Measurements from ENCODE around the gene CD36. TPM values are rescaled to one million over a fixed set of nuclear protein-coding genes. Genes with fewer than 3 reads are reported as not detected.

CD36 gene
- total and polyA plus RNA-seq, 4 donors = 4.4 to 138 (median 63.4) TPM

DNA sequence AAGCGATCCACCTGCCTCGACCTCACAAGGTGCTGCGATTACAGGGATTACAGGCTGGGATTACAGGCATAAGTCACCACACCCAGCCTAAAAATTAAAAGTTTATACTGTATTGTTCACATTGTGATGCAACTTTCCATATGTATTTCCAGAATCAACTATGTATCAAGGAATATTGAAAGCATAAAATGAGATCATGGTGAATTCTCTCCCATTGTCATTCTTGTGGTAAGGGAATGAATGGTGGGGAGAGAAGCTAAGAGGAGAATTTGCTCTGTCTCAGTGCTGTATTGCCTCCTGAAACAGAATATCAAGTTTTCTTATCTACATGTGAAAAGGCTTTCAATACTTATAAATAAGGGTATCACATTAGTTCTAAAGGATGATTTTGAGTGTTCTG, 81.7 kb downstream of the CD36 start:
- DNase-seq (no peak), ATAC-seq (ENCODE audit: low FRiP score) (no peak)
- no peaks in the 10 kb centered on the region for H3K36me3 ChIP-seq (ENCODE audit: control insufficient read depth in 1 of 2, insufficient read depth in 2 of 2, low read length in 1 of 2)
- no peaks in the 10 kb centered on the region for H3K27me3 ChIP-seq (ENCODE audit: control insufficient read depth in 1 of 2, insufficient read depth in 2 of 2, low read length in 1 of 2)
- no peak overlapping the region for H3K27ac ChIP-seq (ENCODE audit: low read depth in 1 of 2, low read length in 2 of 2)
- WGBS, 2 donors = 92 to 98% methylated on average over 3 of the region's 3 CpGs
- intact Hi-C loops (cut with DNase I) = loop anchor here in 1 of 2 donors (10.0 kb wide), 1 partner anchor 195 kb away; the partner anchor contains the start of gene SEMA3C
- no peaks in the 10 kb centered on the region for H3K9me3 ChIP-seq (ENCODE audit: control insufficient read depth, low read length)
- H3K4me3 ChIP-seq (ENCODE audit: low read length in 2 of 2) = no peak overlapping the region
- H3K4me1 ChIP-seq (ENCODE audit: control insufficient read depth in 1 of 2, insufficient read depth in 2 of 2, low read length in 2 of 2) = peaks cover 0 to 8% of the 10 kb centered on the region in 2 donors

GRCh38 chr7:80721883-80722615, 83.6 kb downstream of the CD36 start:
- DNase-seq (no peak), ATAC-seq (ENCODE audit: low FRiP score) (peak; percentile 82)
- Histone ChIP-seq H3K36me3 (ENCODE audit: control insufficient read depth in 1 of 2, insufficient read depth in 2 of 2, low read length in 1 of 2) (no peaks in the 10 kb centered on the region), H3K27me3 (ENCODE audit: control insufficient read depth in 1 of 2, insufficient read depth in 2 of 2, low read length in 1 of 2) (no peaks in the 10 kb centered on the region), H3K27ac (ENCODE audit: low read depth in 1 of 2, low read length in 2 of 2) (peak overlapping the region in 1 of 2 donors; percentile 33), H3K9me3 (ENCODE audit: control insufficient read depth, low read length) (no peaks in the 10 kb centered on the region), H3K4me1 (ENCODE audit: control insufficient read depth in 1 of 2, insufficient read depth in 2 of 2, low read length in 2 of 2) (peaks cover 0 to 8% of the 10 kb centered on the region in 2 donors), H3K4me3 (ENCODE audit: low read length in 2 of 2) (no peak overlapping the region)
- intact Hi-C loops (cut with DNase I) = loop anchor here in 1 of 2 donors (10.0 kb wide), 1 partner anchor 193 kb away; the partner anchor contains the start of gene SEMA3C
- 54 to 55% methylated on average over 3 of the region's 3 CpGs for WGBS, 2 donors

DNA sequence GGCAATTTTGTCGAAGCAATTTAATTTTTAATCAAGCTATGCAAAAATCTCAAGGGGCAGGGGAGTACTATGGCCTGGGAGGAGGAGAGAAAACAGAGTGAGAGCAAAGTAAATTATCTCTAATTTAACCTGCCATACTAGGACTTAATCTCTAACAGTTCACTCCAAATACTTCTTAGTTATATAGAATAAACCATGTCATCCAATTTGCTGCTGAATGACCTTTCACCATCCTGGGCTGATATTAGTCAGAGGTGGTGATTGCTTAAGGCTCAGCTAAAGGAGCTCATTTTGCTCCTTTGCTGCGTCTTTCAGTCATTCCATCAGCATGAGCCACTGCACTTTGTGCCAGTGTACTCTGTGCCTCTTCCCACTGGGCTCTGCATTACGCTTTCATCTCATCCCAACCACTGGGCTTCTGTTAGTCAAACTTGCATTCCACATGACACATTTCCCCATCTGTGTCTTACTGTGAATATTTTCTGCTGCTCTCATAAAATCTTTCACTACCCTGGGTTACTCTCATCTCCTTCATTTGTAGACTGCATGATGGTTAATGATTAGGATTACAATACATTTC, 84.3 kb downstream of the CD36 start:
- Histone ChIP-seq H3K4me3 (ENCODE audit: low read length in 2 of 2) (no peak overlapping the region), H3K27ac (ENCODE audit: low read depth in 1 of 2, low read length in 2 of 2) (peak overlapping the region in 1 of 2 donors; percentile 33), H3K36me3 (ENCODE audit: control insufficient read depth in 1 of 2, insufficient read depth in 2 of 2, low read length in 1 of 2) (no peaks in the 10 kb centered on the region), H3K27me3 (ENCODE audit: control insufficient read depth in 1 of 2, insufficient read depth in 2 of 2, low read length in 1 of 2) (no peaks in the 10 kb centered on the region), H3K9me3 (ENCODE audit: control insufficient read depth, low read length) (no peaks in the 10 kb centered on the region), H3K4me1 (ENCODE audit: control insufficient read depth in 1 of 2, insufficient read depth in 2 of 2, low read length in 2 of 2) (peaks cover 0 to 8% of the 10 kb centered on the region in 2 donors)
- DNase-seq (peak; percentile 78 to 84), ATAC-seq (ENCODE audit: low FRiP score) (peak; percentile 82)
- WGBS, 2 donors = 33 to 36% methylated on average over 3 of the region's 3 CpGs
- intact Hi-C loops (cut with DNase I) = loop anchor here in 1 of 2 donors (10.0 kb wide), 1 partner anchor 192 kb away; the partner anchor contains the start of gene SEMA3C

- Histone ChIP-seq H3K4me1 (ENCODE audit: control insufficient read depth in 1 of 2, insufficient read depth in 2 of 2, low read length in 2 of 2) (peaks cover 0 to 8% of the 10 kb centered on the region in 2 donors), H3K27ac (ENCODE audit: low read depth in 1 of 2, low read length in 2 of 2) (no peak overlapping the region), H3K4me3 (ENCODE audit: low read length in 2 of 2) (no peak overlapping the region), H3K27me3 (ENCODE audit: control insufficient read depth in 1 of 2, insufficient read depth in 2 of 2, low read length in 1 of 2) (no peaks in the 10 kb centered on the region), H3K36me3 (ENCODE audit: control insufficient read depth in 1 of 2, insufficient read depth in 2 of 2, low read length in 1 of 2) (no peaks in the 10 kb centered on the region), H3K9me3 (ENCODE audit: control insufficient read depth, low read length) (no peaks in the 10 kb centered on the region)
- ATAC-seq (ENCODE audit: low FRiP score) (no peak), DNase-seq (no peak)
- intact Hi-C loops (cut with DNase I) = loop anchor here in 1 of 2 donors (10.0 kb wide), 1 partner anchor 190 kb away; the partner anchor contains the start of gene SEMA3C
- WGBS, 2 donors = 74 to 79% methylated on average over 4 of the region's 4 CpGs
Measured at GRCh38 chr7:80724249-80724871, 85.9 kb downstream of the CD36 start.

DNA sequence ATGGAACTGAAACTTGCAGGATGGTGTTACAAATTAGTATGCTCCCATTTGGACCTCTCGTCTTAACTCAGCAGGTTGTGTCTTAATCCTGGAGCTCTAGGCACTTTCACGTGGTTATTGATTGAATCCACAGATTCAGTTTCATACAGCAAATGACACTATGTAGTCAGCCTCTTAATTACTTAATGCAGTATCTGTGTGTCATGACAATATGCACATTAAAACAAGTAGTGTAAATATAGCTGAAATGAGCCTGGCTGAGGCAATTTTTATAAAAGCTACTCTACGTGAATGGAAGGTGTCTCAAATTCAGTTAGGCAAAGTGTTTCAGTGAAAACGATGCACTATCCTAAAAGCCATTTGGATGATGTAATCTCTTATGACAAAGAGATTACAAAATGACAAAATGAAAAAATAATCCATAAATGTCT, 86.8 kb downstream of the CD36 start:
- Histone ChIP-seq H3K36me3 (ENCODE audit: control insufficient read depth in 1 of 2, insufficient read depth in 2 of 2, low read length in 1 of 2) (no peaks in the 10 kb centered on the region), H3K9me3 (ENCODE audit: control insufficient read depth, low read length) (no peaks in the 10 kb centered on the region), H3K27ac (ENCODE audit: low read depth in 1 of 2, low read length in 2 of 2) (no peak overlapping the region), H3K4me1 (ENCODE audit: control insufficient read depth in 1 of 2, insufficient read depth in 2 of 2, low read length in 2 of 2) (peaks cover 0 to 11% of the 10 kb centered on the region in 2 donors), H3K4me3 (ENCODE audit: low read length in 2 of 2) (no peak overlapping the region), H3K27me3 (ENCODE audit: control insufficient read depth in 1 of 2, insufficient read depth in 2 of 2, low read length in 1 of 2) (no peaks in the 10 kb centered on the region)
- ATAC-seq (ENCODE audit: low FRiP score) (no peak), DNase-seq (no peak)
- intact Hi-C loops (cut with DNase I) = loop anchor here in 1 of 2 donors (10.0 kb wide), 1 partner anchor 190 kb away; the partner anchor contains the start of gene SEMA3C
- whole genome bisulfite sequencing, 2 donors = 77 to 83% methylated on average over 4 of the region's 4 CpGs

Other genes with a start within 250 kb of the CD36 start
- not detected for gene GNAT3, start 126.6 kb upstream of the CD36 start, total RNA-seq
- gene GNAT3, start 126.6 kb upstream of the CD36 start, polyA plus RNA-seq = 1 to 10 TPM in 1 of 2 donors, not detected in 1; 1.3 TPM